ENCODE data around the gene FYCO1.
"Not testable (repeated sequence)": the region's sequence is repeated elsewhere in the genome, so short reads cannot be mapped to it uniquely, and the experiment has no call there.

The FYCO1 gene

DNA sequence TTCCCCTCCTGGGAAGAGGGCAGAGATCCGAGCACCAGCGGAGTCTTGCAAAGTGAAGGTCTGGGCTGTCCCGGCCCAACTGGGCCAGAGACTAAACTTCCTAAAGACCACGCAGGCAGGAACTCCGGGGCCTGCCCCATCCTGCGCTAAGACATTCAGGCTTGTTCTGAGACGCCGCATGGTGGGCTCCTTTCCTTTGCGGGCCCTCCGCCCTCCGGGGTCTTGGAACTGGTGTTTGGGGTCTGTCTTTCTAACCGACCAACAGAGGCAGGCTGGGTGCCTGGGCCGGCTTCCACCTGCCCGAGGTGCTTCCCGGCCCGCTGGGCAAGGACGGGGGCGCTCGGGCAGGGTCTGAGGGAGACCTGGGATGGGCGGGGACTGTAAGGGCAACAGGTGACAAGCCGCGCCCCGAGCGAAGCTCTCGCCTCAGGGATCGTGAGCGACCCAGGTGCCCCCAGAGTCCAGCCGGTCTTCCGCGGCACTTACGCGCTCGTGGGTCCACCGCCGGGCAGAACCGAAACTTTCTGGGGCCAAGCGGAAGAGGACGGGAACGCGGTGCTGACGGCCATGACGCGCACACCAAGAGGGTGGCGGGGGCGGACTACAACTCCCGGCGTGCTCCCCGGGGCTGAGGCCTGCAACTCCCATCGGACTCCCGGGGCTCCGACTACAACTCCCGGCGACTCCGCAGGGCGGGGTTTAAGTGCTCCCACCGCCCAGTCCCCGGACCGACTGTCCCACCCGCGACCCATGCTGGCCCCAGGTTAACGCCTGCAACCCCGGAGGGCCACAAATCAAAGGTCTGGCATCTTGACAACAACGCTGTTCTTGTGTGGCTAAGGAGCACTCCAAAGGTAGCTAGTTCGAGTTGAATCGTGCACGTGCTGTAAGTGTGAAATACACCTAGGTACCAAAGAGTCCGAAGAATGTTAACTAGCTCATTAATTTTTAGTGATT is at the start of gene FYCO1:
TSS of gene FYCO1 (minus strand) at position 589 of the 957 bp plus-strand sequence. CDS start 10,914 bp downstream, outside the sequence.
- DNase-seq: peak; percentile 86
- Mint-ChIP-seq H3K27ac (peak within 1 kb of the TSS; percentile 94), H3K4me1 (peaks cover 35 to 43% of the 10 kb centered on the region in 2 donors), H3K9me3 (no peaks in the 10 kb centered on the region), H3K36me3 (peaks cover 0 to 4% of the 10 kb centered on the region in 2 donors), H3K27me3 (peaks cover 7 to 11% of the 10 kb centered on the region in 2 donors), H3K4me3 (peak within 1 kb of the TSS; percentile 88 to 95)
- peak; percentile 90 to 92 for ATAC-seq (replicated peaks)

DNA sequence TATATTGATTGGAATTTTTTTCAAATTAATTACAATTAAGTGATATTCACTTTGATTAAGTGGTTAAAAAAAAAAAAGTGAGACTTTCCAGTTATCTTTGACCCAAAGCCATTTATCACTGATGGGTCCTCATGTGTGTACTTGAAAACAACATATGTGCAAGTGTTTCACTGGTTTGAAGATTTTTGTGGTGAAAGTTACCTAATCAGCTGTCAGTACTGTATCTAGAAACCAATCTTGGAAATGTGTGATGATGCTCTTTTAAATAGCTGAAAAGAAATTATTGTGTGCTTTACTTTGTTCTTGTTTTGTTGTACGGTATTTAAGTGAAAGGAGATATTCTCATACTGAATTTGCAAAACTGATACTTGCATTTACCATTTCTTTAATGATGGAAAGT is 43.3 kb upstream of the FYCO1 start:
- ATAC-seq (replicated peaks) (no peak), DNase-seq (no peak)
- H3K4me1 Mint-ChIP-seq: no peaks in the 10 kb centered on the region
- H3K36me3 Mint-ChIP-seq: no peaks in the 10 kb centered on the region
- no peaks in the 10 kb centered on the region for H3K9me3 Mint-ChIP-seq
- H3K4me3 Mint-ChIP-seq: no peak overlapping the region
- no peak overlapping the region for H3K27ac Mint-ChIP-seq
- peaks cover 4 to 7% of the 10 kb centered on the region in 2 donors for H3K27me3 Mint-ChIP-seq

DNA sequence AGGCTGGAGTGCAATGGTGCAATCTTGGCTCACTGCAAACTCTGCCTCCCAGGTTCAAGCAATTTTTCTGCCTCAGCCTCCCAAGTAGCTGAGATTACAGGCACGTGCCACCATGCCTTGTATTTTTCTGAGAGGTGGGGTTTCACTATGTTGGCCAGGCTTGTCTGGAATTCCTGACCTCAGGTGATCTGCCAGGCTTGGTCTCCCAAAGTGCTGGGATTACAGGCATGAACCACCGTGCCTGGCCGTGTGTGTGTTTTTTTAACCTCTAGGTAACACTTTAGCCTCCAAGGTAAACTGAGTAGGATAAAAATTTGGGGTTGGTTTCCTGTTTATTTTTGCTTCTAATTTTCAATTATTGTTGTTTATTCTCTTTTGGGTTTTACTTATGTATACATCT is 42.4 kb upstream of the FYCO1 start:
- not testable (repeated sequence) for H3K36me3 Mint-ChIP-seq; ATAC-seq (replicated peaks); H3K4me3 Mint-ChIP-seq; H3K27ac Mint-ChIP-seq; H3K4me1 Mint-ChIP-seq; H3K27me3 Mint-ChIP-seq; DNase-seq; H3K9me3 Mint-ChIP-seq

- Mint-ChIP-seq H3K4me1 (peaks cover 0 to 2% of the 10 kb centered on the region in 2 donors), H3K9me3 (peaks cover 0 to 1% of the 10 kb centered on the region in 2 donors), H3K36me3 (peaks cover 0 to 7% of the 10 kb centered on the region in 2 donors), H3K27ac (no peak overlapping the region), H3K4me3 (no peak overlapping the region), H3K27me3 (peaks cover 1 to 7% of the 10 kb centered on the region in 2 donors)
- ATAC-seq (replicated peaks) (no peak), DNase-seq (no peak)
These were observed 40.6 kb upstream of the FYCO1 start for GRCh38 chr3:46036191-46036590.

- no peak overlapping the region for H3K4me3 Mint-ChIP-seq
- H3K27ac Mint-ChIP-seq: no peak overlapping the region
- peaks cover 6 to 18% of the 10 kb centered on the region in 2 donors for H3K4me1 Mint-ChIP-seq
- ATAC-seq (replicated peaks): no peak
- no peak for DNase-seq
- peaks cover 2 to 16% of the 10 kb centered on the region in 2 donors for H3K36me3 Mint-ChIP-seq
- H3K9me3 Mint-ChIP-seq: peaks cover 10 to 15% of the 10 kb centered on the region in 2 donors
- H3K27me3 Mint-ChIP-seq: peaks cover 0 to 7% of the 10 kb centered on the region in 2 donors
These were observed 36.1 kb upstream of the FYCO1 start for GRCh38 chr3:46031747-46032146.

DNA sequence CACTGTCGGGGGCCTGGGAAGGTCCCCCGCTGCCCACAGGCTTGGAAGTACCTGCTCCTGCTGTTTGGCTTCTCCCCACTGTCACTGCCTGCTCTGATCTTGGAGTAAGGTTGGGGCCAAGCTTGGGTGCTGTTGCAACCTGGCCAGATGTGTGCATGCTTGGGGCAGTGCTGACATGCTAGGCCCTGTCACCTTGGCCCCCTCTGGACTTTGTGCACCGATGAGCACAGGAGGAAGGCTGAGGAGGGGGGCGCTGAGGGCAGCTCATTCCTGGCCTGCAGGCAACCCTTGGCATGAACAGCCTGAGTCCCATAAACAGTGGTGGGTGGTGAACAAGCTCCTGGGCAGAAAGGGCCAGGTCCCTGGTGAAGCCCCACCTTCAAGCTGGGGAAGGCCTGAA is 35.6 kb upstream of the FYCO1 start:
- DNase-seq (no peak), ATAC-seq (replicated peaks) (no peak)
- Mint-ChIP-seq H3K27me3 (peaks cover 0 to 7% of the 10 kb centered on the region in 2 donors), H3K9me3 (peaks cover 10 to 15% of the 10 kb centered on the region in 2 donors), H3K4me3 (no peak overlapping the region), H3K27ac (no peak overlapping the region), H3K4me1 (peaks cover 6 to 18% of the 10 kb centered on the region in 2 donors), H3K36me3 (peaks cover 2 to 16% of the 10 kb centered on the region in 2 donors)

DNA sequence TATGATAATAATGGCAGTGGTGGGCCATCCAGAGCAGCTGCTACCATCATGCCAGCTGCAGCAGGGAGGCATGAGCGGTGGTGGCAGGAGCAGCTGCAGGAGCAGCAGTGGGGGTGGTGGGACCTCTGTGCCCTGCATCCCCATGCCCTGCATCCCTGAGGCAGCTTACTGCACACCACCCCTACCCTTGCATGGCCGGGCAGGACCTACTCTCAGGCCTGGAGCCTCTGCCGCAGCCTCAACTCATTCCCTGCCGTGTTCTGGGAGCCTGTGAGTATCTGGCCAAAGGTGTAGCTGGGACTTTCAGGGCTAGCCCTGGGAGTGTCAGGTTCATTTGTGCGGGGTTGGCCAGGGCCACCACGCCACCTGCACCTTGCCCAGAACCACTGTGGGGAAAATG is 35.0 kb upstream of the FYCO1 start:
- DNase-seq (no peak), ATAC-seq (replicated peaks) (no peak)
- Mint-ChIP-seq H3K4me3 (no peak overlapping the region), H3K4me1 (peaks cover 6 to 18% of the 10 kb centered on the region in 2 donors), H3K36me3 (peaks cover 2 to 16% of the 10 kb centered on the region in 2 donors), H3K27ac (no peak overlapping the region), H3K9me3 (peaks cover 10 to 15% of the 10 kb centered on the region in 2 donors), H3K27me3 (peaks cover 0 to 7% of the 10 kb centered on the region in 2 donors)

DNA sequence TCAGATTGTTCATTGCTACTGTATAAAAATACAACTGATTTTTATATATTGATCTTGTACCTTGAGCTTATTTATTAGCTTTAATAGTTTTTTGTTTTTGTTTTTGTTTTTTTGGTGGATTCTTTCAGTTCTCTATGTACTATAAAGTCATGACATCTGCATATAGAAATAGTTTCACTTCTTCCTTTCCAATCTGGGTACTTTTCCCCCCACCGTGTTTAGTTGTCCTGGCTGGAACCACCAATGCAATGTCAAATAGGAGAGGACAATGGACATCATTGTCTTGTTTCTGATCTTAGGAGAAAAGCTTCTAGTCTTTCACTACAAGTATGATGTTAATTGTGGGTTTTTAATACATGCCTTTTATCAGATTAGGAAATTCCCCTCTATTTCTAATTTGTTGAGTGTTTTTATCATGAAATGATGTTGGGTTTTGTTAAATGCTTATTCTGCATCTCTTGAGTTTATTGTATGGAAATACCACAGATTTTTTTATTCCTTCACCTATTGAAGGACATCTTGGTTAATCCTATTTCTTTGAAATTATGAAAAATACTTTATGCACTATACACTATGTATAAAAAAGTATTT is 34.4 kb upstream of the FYCO1 start:
- Mint-ChIP-seq H3K4me1 (peaks cover 6 to 18% of the 10 kb centered on the region in 2 donors), H3K36me3 (peaks cover 2 to 16% of the 10 kb centered on the region in 2 donors), H3K27ac (no peak overlapping the region), H3K27me3 (peaks cover 0 to 3% of the 10 kb centered on the region in 2 donors), H3K9me3 (peaks cover 10 to 15% of the 10 kb centered on the region in 2 donors), H3K4me3 (no peak overlapping the region)
- DNase-seq: no peak
- ATAC-seq (replicated peaks): peak; percentile 90 to 98

DNA sequence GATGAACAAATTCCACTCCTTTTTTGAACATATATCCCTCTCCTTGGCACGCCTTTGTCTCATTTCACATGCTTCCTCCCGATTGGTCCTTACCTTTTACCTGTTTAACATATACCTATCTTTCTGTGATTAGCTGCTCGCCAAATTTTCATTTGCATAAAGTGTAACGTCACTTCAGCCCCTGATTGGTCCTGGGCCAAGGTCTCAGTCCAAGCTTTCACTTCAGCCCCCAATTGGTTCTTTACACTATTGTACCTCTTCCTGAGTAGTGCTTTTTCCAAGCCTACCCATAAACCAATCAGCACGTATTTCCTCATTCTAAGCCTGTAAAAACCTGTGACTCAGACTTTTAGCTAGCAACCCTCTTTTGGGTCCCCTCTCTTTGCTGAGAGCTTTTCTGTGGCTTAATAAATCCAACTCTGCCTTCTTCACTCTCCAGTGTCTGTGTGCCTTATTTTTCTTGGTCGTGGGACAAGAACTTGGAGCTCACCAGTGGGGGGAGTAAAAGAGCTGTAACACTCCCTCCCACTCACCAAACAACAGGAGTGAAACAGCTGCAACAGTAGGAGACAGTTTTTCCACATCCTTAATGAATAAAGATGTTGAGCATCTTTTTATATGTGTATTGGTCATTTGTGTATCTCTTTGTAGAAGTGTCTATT is 32.2 kb upstream of the FYCO1 start:
- DNase-seq (no peak), ATAC-seq (replicated peaks) (no peak)
- Mint-ChIP-seq H3K4me1 (peaks cover 6 to 18% of the 10 kb centered on the region in 2 donors), H3K9me3 (peaks cover 10 to 15% of the 10 kb centered on the region in 2 donors), H3K4me3 (no peak overlapping the region), H3K36me3 (peaks cover 2 to 16% of the 10 kb centered on the region in 2 donors), H3K27ac (no peak overlapping the region), H3K27me3 (peaks cover 4 to 5% of the 10 kb centered on the region in 2 donors)

- no peak for ATAC-seq (replicated peaks)
- no peak within 1 kb of the TSS for H3K27ac Mint-ChIP-seq
- DNase-seq: no peak
- H3K27me3 Mint-ChIP-seq: peaks cover 4 to 8% of the 10 kb centered on the region in 2 donors
- H3K36me3 Mint-ChIP-seq: peaks cover 2 to 12% of the 10 kb centered on the region in 2 donors
- H3K4me3 Mint-ChIP-seq: no peak within 1 kb of the TSS
- H3K9me3 Mint-ChIP-seq: peaks cover 10 to 15% of the 10 kb centered on the region in 2 donors
- peaks cover 6 to 18% of the 10 kb centered on the region in 2 donors for H3K4me1 Mint-ChIP-seq
These were observed 31.5 kb upstream of the FYCO1 start, which contains the start of gene XCR1 for GRCh38 chr3:46027021-46027705. Gene XCR1, minus strand, starts transcription at chr3:46027483. Its CDS starts 5,536 bp downstream, at chr3:46021947.

- Mint-ChIP-seq H3K27me3 (peaks cover 14 to 23% of the 10 kb centered on the region in 2 donors), H3K27ac (no peak overlapping the region), H3K36me3 (peaks cover 2 to 9% of the 10 kb centered on the region in 2 donors), H3K4me1 (peaks cover 3 to 6% of the 10 kb centered on the region in 2 donors), H3K4me3 (no peak overlapping the region), H3K9me3 (peaks cover 9 to 15% of the 10 kb centered on the region in 2 donors)
- ATAC-seq (replicated peaks) (no peak), DNase-seq (no peak)
These were observed 29.5 kb upstream of the FYCO1 start for GRCh38 chr3:46025139-46025538.

GRCh38 chr3:46024131-46024530 is 28.5 kb upstream of the FYCO1 start:
- peaks cover 9 to 15% of the 10 kb centered on the region in 2 donors for H3K9me3 Mint-ChIP-seq
- no peak for DNase-seq
- H3K4me1 Mint-ChIP-seq: peaks cover 4 to 6% of the 10 kb centered on the region in 2 donors
- no peak overlapping the region for H3K4me3 Mint-ChIP-seq
- peaks cover 14 to 23% of the 10 kb centered on the region in 2 donors for H3K27me3 Mint-ChIP-seq
- no peak overlapping the region for H3K27ac Mint-ChIP-seq
- no peak for ATAC-seq (replicated peaks)
- H3K36me3 Mint-ChIP-seq: peaks cover 2 to 9% of the 10 kb centered on the region in 2 donors

DNA sequence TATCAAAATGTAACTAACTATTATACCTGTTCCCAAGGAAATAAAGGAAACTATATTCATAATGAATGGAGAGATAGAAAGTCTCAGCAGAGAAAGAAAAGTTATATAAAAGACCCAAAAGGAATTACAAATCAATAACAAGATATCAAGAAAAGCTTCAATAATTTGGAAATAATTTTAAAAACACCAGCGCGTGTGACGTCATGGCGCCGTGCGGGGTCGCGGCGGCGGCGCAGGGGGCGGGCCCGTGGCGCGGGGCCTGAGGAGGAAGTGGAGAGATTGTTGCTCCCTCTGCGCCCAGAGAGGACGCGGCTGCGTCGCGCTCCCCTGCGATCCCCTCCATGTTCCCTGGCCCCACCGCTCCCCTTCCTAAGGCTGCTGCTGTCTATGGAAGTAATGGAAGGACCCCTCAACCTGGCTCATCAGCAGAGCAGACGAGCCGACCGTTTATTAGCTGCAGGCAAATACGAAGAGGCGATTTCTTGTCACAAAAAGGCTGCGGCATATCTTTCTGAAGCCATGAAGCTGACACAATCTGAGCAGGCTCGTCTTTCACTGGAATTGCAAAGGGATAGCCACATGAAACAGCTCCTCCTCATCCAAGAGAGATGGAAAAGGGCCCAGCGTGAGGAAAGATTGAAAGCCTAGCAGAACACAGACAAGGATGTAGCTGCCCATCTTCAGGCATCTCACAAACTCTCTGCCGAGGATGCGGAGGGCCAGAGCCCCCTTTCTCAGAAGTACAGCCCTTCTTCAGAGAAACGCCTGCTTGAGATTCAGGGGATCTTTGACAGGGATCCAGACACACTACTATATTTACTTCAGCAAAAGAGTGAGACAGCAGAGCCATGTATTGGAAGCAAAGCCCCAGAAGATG is 27.5 kb upstream of the FYCO1 start:
- Mint-ChIP-seq H3K36me3 (peaks cover 0 to 6% of the 10 kb centered on the region in 2 donors), H3K27me3 (peaks cover 14 to 23% of the 10 kb centered on the region in 2 donors), H3K27ac (no peak overlapping the region), H3K4me3 (no peak overlapping the region), H3K9me3 (peaks cover 7 to 10% of the 10 kb centered on the region in 2 donors), H3K4me1 (peaks cover 4 to 7% of the 10 kb centered on the region in 2 donors)
- no peak for DNase-seq
- ATAC-seq (replicated peaks): no peak

Measured in stimulated activated naive B cell treated with anti-CD40 and anti-IgM and Interleukin-4, amounts not matched to agents 10 μg/mL and 1 μg/mL and 100 μg/mL, for 72 hours (primary cell).